H9 (cell line): Measurements from ENCODE around the gene XRCC3. TPM values are rescaled to one million over a fixed set of nuclear protein-coding genes. Genes with fewer than 3 reads are reported as not detected.

Experiments used
- DNase-seq: peaks from one replicate; pipeline ENCODE4 v3.0.0-alpha.2; 2017
- H2AFZ ChIP-seq: one replicate; pipeline ENCODE4 v1.6.1; 2013; ENCODE audit warnings: mild to moderate bottlenecking, low read length, control low read depth, moderate library complexity
- H2AK5ac ChIP-seq: 2 replicates; pipeline ENCODE4 v1.6.1; 2013; ENCODE audit warnings: low read length, control low read depth, mixed read lengths; ENCODE audit not compliant: insufficient read length
- H2BK120ac ChIP-seq: one replicate; pipeline ENCODE4 v1.6.1; 2013; ENCODE audit warnings: low read depth, mild to moderate bottlenecking, low read length, control low read depth, inconsistent platforms; ENCODE audit not compliant: poor library complexity, severe bottlenecking
- H2BK12ac ChIP-seq: 2 replicates; pipeline ENCODE4 v1.6.1; 2013; ENCODE audit warnings: low read length, control low read depth, mixed read lengths, low read depth; ENCODE audit not compliant: insufficient read length
- H2BK15ac ChIP-seq: 2 replicates; pipeline ENCODE4 v1.6.1; 2013; ENCODE audit warnings: low read depth, low read length, control low read depth
- H2BK20ac ChIP-seq: one replicate; pipeline ENCODE4 v1.6.1; 2013; ENCODE audit warnings: low read depth, mild to moderate bottlenecking, low read length, control low read depth, inconsistent platforms; ENCODE audit not compliant: poor library complexity, severe bottlenecking
- H2BK5ac ChIP-seq: 2 replicates; pipeline ENCODE4 v1.6.1; 2013; ENCODE audit warnings: low read length, control low read depth, mixed read lengths; ENCODE audit not compliant: insufficient read length
- H3K14ac ChIP-seq: 2 replicates; pipeline ENCODE4 v1.6.1; 2013; ENCODE audit warnings: low read length, control low read depth; ENCODE audit not compliant: insufficient read depth
- H3K18ac ChIP-seq: 2 replicates; pipeline ENCODE4 v1.6.1; 2013; ENCODE audit warnings: low read depth, mild to moderate bottlenecking, mixed read lengths, low read length, control low read depth; ENCODE audit not compliant: insufficient read length
- H3K23ac ChIP-seq: 2 replicates; pipeline ENCODE4 v1.6.1; 2013; ENCODE audit warnings: low read length, control low read depth, mixed read lengths, low read depth; ENCODE audit not compliant: insufficient read length
- H3K23me2 ChIP-seq: 2 replicates; pipeline ENCODE4 v1.6.1; 2013; ENCODE audit warnings: low read depth, mild to moderate bottlenecking, mixed read lengths, low read length, control low read depth; ENCODE audit not compliant: insufficient read length, poor library complexity, severe bottlenecking
- H3K27ac ChIP-seq: 2 replicates; pipeline ENCODE4 v1.5.1; 2013; ENCODE audit warnings: low read length, control low read depth, mixed read lengths, low read depth; ENCODE audit not compliant: insufficient read length
- H3K27me3 ChIP-seq: 2 replicates; pipeline ENCODE4 v1.6.1; 2013; ENCODE audit warnings: low read length, control low read depth, inconsistent platforms; ENCODE audit not compliant: insufficient read depth
- H3K4ac ChIP-seq: 2 replicates; pipeline ENCODE4 v1.6.1; 2013; ENCODE audit warnings: low read depth, mild to moderate bottlenecking, control low read depth, inconsistent platforms, low read length, moderate library complexity
- H3K4me1 ChIP-seq: 2 replicates; pipeline ENCODE4 v1.6.1; 2013; ENCODE audit warnings: low read length, control low read depth, inconsistent platforms; ENCODE audit not compliant: insufficient read depth
- H3K4me2 ChIP-seq: 2 replicates; pipeline ENCODE4 v1.6.1; 2013; ENCODE audit warnings: low read length, control low read depth, mixed read lengths; ENCODE audit not compliant: insufficient read length, insufficient read depth
- H3K56ac ChIP-seq: 2 replicates; pipeline ENCODE4 v1.6.1; 2013; ENCODE audit warnings: low read depth, mild to moderate bottlenecking, mixed read lengths, low read length, control low read depth; ENCODE audit not compliant: insufficient read length
- H3K79me1 ChIP-seq: 2 replicates; pipeline ENCODE4 v1.6.1; 2013; ENCODE audit warnings: low read depth, mild to moderate bottlenecking, moderate library complexity, low read length, control low read depth, inconsistent platforms; ENCODE audit not compliant: insufficient read depth, poor library complexity, severe bottlenecking
- H3K79me2 ChIP-seq: 2 replicates; pipeline ENCODE4 v1.6.1; 2013; ENCODE audit warnings: low read length, control low read depth, inconsistent platforms; ENCODE audit not compliant: insufficient read depth
- H3K9ac ChIP-seq: 2 replicates; pipeline ENCODE4 v1.6.1; 2013; ENCODE audit warnings: low read length, control low read depth, mixed read lengths; ENCODE audit not compliant: insufficient read length; ENCODE audit errors: extremely low read depth
- H3K9me3 ChIP-seq: one replicate; pipeline ENCODE4 v1.6.1; 2013; ENCODE audit warnings: low read depth, low read length, inconsistent platforms; ENCODE audit not compliant: control insufficient read depth
- H3T11ph ChIP-seq: one replicate; pipeline ENCODE4 v1.6.1; 2013; ENCODE audit warnings: mild to moderate bottlenecking, low read length, control low read depth, inconsistent platforms
- H4K20me1 ChIP-seq: one replicate; pipeline ENCODE4 v1.6.1; 2013; ENCODE audit not compliant: control insufficient read depth, insufficient read length, insufficient read depth
- H4K5ac ChIP-seq: 2 replicates; pipeline ENCODE4 v1.6.1; 2013; ENCODE audit warnings: low read depth, mild to moderate bottlenecking, mixed read lengths, low read length, control low read depth; ENCODE audit not compliant: insufficient read length
- H4K8ac ChIP-seq: replicated peaks from 2 replicates; pipeline ENCODE4 v1.6.1; 2013; ENCODE audit warnings: low read length, control low read depth, mixed read lengths, low read depth; ENCODE audit not compliant: insufficient read length
- H4K91ac ChIP-seq: 2 replicates; pipeline ENCODE4 v1.6.1; 2013; ENCODE audit warnings: low read depth, mild to moderate bottlenecking, moderate library complexity, mixed read lengths, low read length, control low read depth; ENCODE audit not compliant: insufficient read length
- H3K27ac Mint-ChIP-seq, 3 experiments: 2 replicates in 2 of 3; 3 replicates in 1 of 3; pipeline ENCODE4 v1.8.0; 2020 to 2021; ENCODE audit warnings: mixed read lengths in 3 of 3, mild to moderate bottlenecking in 1 of 3, moderate library complexity in 1 of 3
- H3K27me3 Mint-ChIP-seq: 2 replicates; pipeline ENCODE4 v1.8.0; 2021; ENCODE audit warnings: low read depth, mild to moderate bottlenecking, moderate library complexity, mixed read lengths
- H3K36me3 Mint-ChIP-seq, 3 experiments: 2 replicates in 2 of 3; 3 replicates in 1 of 3; pipeline ENCODE4 v1.8.0; 2020 to 2021; ENCODE audit warnings: low read depth in 3 of 3, mixed read lengths in 3 of 3; ENCODE audit not compliant: insufficient read depth in 1 of 3
- H3K4me1 Mint-ChIP-seq, 2 experiments: 2 replicates each; pipeline ENCODE4 v1.8.0; 2020; ENCODE audit warnings: mixed read lengths in 2 of 2
- H3K4me3 Mint-ChIP-seq, 2 experiments: 2 replicates in 1 of 2; 3 replicates in 1 of 2; pipeline ENCODE4 v1.8.0; 2020 to 2021; ENCODE audit warnings: mild to moderate bottlenecking in 2 of 2, mixed read lengths in 2 of 2, moderate library complexity in 1 of 2
- H3K9me3 Mint-ChIP-seq, 2 experiments: 2 replicates in 1 of 2; 3 replicates in 1 of 2; pipeline ENCODE4 v1.8.0; 2020; ENCODE audit warnings: mild to moderate bottlenecking in 2 of 2, mixed read lengths in 2 of 2, moderate library complexity in 1 of 2
- WGBS: extraction: QIAGEN DNeasy Blood & Tissue Kit; methylation state at CpG from one replicate; pipeline ENCODE4 v1.1.7; 2013; ENCODE audit warnings: missing lambda C conversion rate, low lambda C conversion rate, mixed read lengths; ENCODE audit not compliant: insufficient read length; ENCODE audit errors: extremely low coverage; 5-methylcytosine and 5-hydroxymethylcytosine counted together
- total RNA-seq: library from RNA; stranded (reverse); gene quantifications from 2 replicates; pipeline ENCODE4 v1.2.1, GENCODE V29; 2021
- TF ChIP-seq, protein P1 (sequence below): fragments of 200-600 bp; sonication (generic); conservative IDR thresholded peaks from 3 replicates; pipeline ENCODE4 v1.8.0; 2021; ENCODE audit warnings: antibody characterized with exemption, mild to moderate bottlenecking

Gene XRCC3
- total RNA-seq, 1 experiment from 2014 or later, result 45.3 TPM

GRCh38 chr14:103706551-103707328 lies 8.5 kb downstream of the XRCC3 start:
- no peak overlapping the region for H3K27ac ChIP-seq

More at GRCh38 chr14:103706551-103707328, 8.5 kb downstream of the XRCC3 start:
- no peak overlapping the region for H3K9ac ChIP-seq
- Mint-ChIP-seq H3K9me3 (no peaks in the 10 kb centered on the region; a peak in 2 of 5 replicates), H3K27ac (no peak overlapping the region), H3K36me3 (peaks cover 33 to 68% (median 62%) of the 10 kb centered on the region in 3 experiments; a peak in 6 of 7 replicates), H3K27me3 (no peaks in the 10 kb centered on the region; the same call in 1 of the 2 replicates), H3K4me1 (peaks cover 9 to 14% of the 10 kb centered on the region in 2 experiments), H3K4me3 (no peak overlapping the region)
- H3K4me2 ChIP-seq, result no peak overlapping the region
- TF ChIP-seq, protein P1, sequence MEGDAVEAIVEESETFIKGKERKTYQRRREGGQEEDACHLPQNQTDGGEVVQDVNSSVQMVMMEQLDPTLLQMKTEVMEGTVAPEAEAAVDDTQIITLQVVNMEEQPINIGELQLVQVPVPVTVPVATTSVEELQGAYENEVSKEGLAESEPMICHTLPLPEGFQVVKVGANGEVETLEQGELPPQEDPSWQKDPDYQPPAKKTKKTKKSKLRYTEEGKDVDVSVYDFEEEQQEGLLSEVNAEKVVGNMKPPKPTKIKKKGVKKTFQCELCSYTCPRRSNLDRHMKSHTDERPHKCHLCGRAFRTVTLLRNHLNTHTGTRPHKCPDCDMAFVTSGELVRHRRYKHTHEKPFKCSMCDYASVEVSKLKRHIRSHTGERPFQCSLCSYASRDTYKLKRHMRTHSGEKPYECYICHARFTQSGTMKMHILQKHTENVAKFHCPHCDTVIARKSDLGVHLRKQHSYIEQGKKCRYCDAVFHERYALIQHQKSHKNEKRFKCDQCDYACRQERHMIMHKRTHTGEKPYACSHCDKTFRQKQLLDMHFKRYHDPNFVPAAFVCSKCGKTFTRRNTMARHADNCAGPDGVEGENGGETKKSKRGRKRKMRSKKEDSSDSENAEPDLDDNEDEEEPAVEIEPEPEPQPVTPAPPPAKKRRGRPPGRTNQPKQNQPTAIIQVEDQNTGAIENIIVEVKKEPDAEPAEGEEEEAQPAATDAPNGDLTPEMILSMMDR, result no peak
- H3K4me1 ChIP-seq, result peaks cover 3% of the 10 kb centered on the region; the same call in 1 of the 2 replicates
- no peak overlapping the region for H4K8ac ChIP-seq
- no peak overlapping the region for H2BK15ac ChIP-seq
- no peaks in the 10 kb centered on the region for H3K79me2 ChIP-seq
- H2BK120ac ChIP-seq, result no peak overlapping the region
- no peak overlapping the region for H3K14ac ChIP-seq
- H3K23ac ChIP-seq, result no peak overlapping the region
- no peak overlapping the region for H4K5ac ChIP-seq
- DNase-seq, result peak; percentile 30
- H3T11ph ChIP-seq, result no peak overlapping the region
- H3K27me3 ChIP-seq, result no peaks in the 10 kb centered on the region
- no peaks in the 10 kb centered on the region for H3K79me1 ChIP-seq
- H2BK12ac ChIP-seq, result no peak overlapping the region
- no peak overlapping the region for H2BK20ac ChIP-seq
- H2AK5ac ChIP-seq, result no peak overlapping the region
- H2BK5ac ChIP-seq, result no peak overlapping the region
- no CpG with 5 or more reads among the region's 41 CpGs for WGBS
- H3K9me3 ChIP-seq, result no peaks in the 10 kb centered on the region
- H2AFZ ChIP-seq, result no peak overlapping the region
- no peaks in the 10 kb centered on the region for H4K20me1 ChIP-seq
- H3K56ac ChIP-seq, result no peak overlapping the region
- no peaks in the 10 kb centered on the region for H3K23me2 ChIP-seq
- no peak overlapping the region for H3K4ac ChIP-seq
- no peak overlapping the region for H3K18ac ChIP-seq
- H4K91ac ChIP-seq, result no peak overlapping the region
